Mesenchymal stem cell (in vitro differentiated cells and primary cell): ENCODE data around the gene RBFA.
"Not testable (repeated sequence)": the region's sequence is repeated elsewhere in the genome, so short reads cannot be mapped to it uniquely, and the experiment has no call there.

Source experiments
- DNase-seq: peaks from one replicate; pipeline ENCODE4 v3.0.0-alpha.2; 2013
- H2AFZ ChIP-seq: one replicate; pipeline ENCODE4 v1.6.1; 2013; ENCODE audit warnings: low read depth, mild to moderate bottlenecking, control low read depth, inconsistent platforms, low read length, moderate library complexity
- H2AK5ac ChIP-seq: 2 replicates; pipeline ENCODE4 v1.6.1; 2013; ENCODE audit warnings: low read length, moderate library complexity, mild to moderate bottlenecking, inconsistent platforms; ENCODE audit not compliant: severe bottlenecking
- H2BK120ac ChIP-seq: one replicate; pipeline ENCODE4 v1.6.1; 2013; ENCODE audit warnings: low read depth, mild to moderate bottlenecking, inconsistent platforms, low read length, moderate library complexity
- H2BK12ac ChIP-seq, 2 experiments: one replicate each; pipeline ENCODE4 v1.6.1; 2013; ENCODE audit warnings: inconsistent platforms in 2 of 2, low read length in 2 of 2, mild to moderate bottlenecking in 2 of 2, moderate library complexity in 2 of 2, control low read depth in 1 of 2
- H2BK15ac ChIP-seq: one replicate; pipeline ENCODE4 v1.6.1; 2013; ENCODE audit warnings: mild to moderate bottlenecking, low read depth, inconsistent platforms; ENCODE audit not compliant: poor library complexity, severe bottlenecking
- H2BK5ac ChIP-seq: 2 replicates; pipeline ENCODE4 v1.6.1; 2013; ENCODE audit warnings: low read depth, mild to moderate bottlenecking, low read length, control low read depth, inconsistent platforms; ENCODE audit not compliant: poor library complexity, severe bottlenecking
- H3K14ac ChIP-seq, 2 experiments: one replicate each; pipeline ENCODE4 v1.6.1; 2013; ENCODE audit warnings: inconsistent platforms in 2 of 2, low read length in 2 of 2, control low read depth in 1 of 2, mild to moderate bottlenecking in 1 of 2, moderate library complexity in 1 of 2
- H3K18ac ChIP-seq, 2 experiments: one replicate each; pipeline ENCODE4 v1.6.1; 2013; ENCODE audit warnings: inconsistent platforms in 2 of 2, low read length in 2 of 2, control low read depth in 1 of 2, low read depth in 1 of 2, mild to moderate bottlenecking in 1 of 2
- H3K23ac ChIP-seq, 2 experiments: one replicate each; pipeline ENCODE4 v1.6.1; 2013; ENCODE audit warnings: inconsistent platforms in 2 of 2, low read length in 2 of 2, mild to moderate bottlenecking in 2 of 2, moderate library complexity in 2 of 2, control low read depth in 1 of 2
- H3K27ac ChIP-seq: 2 replicates; pipeline ENCODE4 v1.5.1; 2013; ENCODE audit warnings: mild to moderate bottlenecking, moderate library complexity, low read length, control low read depth, inconsistent platforms; ENCODE audit not compliant: poor library complexity, severe bottlenecking
- H3K27me3 ChIP-seq, 2 experiments: 2 replicates each; pipeline versions ENCODE4 v1.6.1 to v1.7.0; 2013; ENCODE audit warnings: low read length in 2 of 2, mild to moderate bottlenecking in 2 of 2, moderate library complexity in 2 of 2, control low read depth in 1 of 2, inconsistent platforms in 1 of 2; ENCODE audit not compliant: control insufficient read depth in 1 of 2, insufficient read depth in 1 of 2
- H3K36me3 ChIP-seq, 2 experiments: 2 replicates each; pipeline versions ENCODE4 v1.6.1 to v1.7.0; 2013; ENCODE audit warnings: low read length in 2 of 2, control low read depth in 1 of 2, inconsistent platforms in 1 of 2, low read depth in 1 of 2, mild to moderate bottlenecking in 1 of 2; ENCODE audit not compliant: insufficient read depth in 2 of 2, control insufficient read depth in 1 of 2
- H3K4ac ChIP-seq, 2 experiments: one replicate each; pipeline ENCODE4 v1.6.1; 2013; ENCODE audit warnings: inconsistent platforms in 2 of 2, low read length in 2 of 2, mild to moderate bottlenecking in 2 of 2, moderate library complexity in 2 of 2, control low read depth in 1 of 2, low read depth in 1 of 2
- H3K4me1 ChIP-seq: 2 replicates; pipeline ENCODE4 v1.6.1; 2013; ENCODE audit warnings: low read depth, low read length, control low read depth; ENCODE audit not compliant: control insufficient read depth, insufficient read depth
- H3K4me2 ChIP-seq: 2 replicates; pipeline ENCODE4 v1.6.1; 2013; ENCODE audit warnings: low read length, mild to moderate bottlenecking, inconsistent platforms; ENCODE audit not compliant: poor library complexity, severe bottlenecking
- H3K4me3 ChIP-seq, 2 experiments: 2 replicates each; pipeline versions ENCODE4 v1.5.1 to v1.7.0; 2013; ENCODE audit warnings: low read length in 2 of 2, mild to moderate bottlenecking in 2 of 2, control low read depth in 1 of 2, low read depth in 1 of 2; ENCODE audit not compliant: insufficient read depth in 1 of 2
- H3K79me1 ChIP-seq: replicated peaks from 2 replicates; pipeline ENCODE4 v1.6.1; 2013; ENCODE audit warnings: mild to moderate bottlenecking, control low read depth, low read length, inconsistent platforms; ENCODE audit not compliant: poor library complexity, severe bottlenecking
- H3K9ac ChIP-seq: 2 replicates; pipeline ENCODE4 v1.7.0; 2013; ENCODE audit warnings: mild to moderate bottlenecking, low read length, moderate library complexity
- H3K9me3 ChIP-seq: 2 replicates; pipeline ENCODE4 v1.7.0; 2013; ENCODE audit warnings: mild to moderate bottlenecking, low read length; ENCODE audit not compliant: control insufficient read depth
- H4K8ac ChIP-seq: one replicate; pipeline ENCODE4 v1.6.1; 2013; ENCODE audit warnings: inconsistent platforms, mild to moderate bottlenecking, low read length, moderate library complexity
- H4K91ac ChIP-seq: one replicate; pipeline ENCODE4 v1.6.1; 2013; ENCODE audit warnings: mild to moderate bottlenecking, low read length, inconsistent platforms
- WGBS: methylation state at CpG from one replicate; pipeline ENCODE4 v1.1.7; 2013; ENCODE audit warnings: mixed read lengths; 5-methylcytosine and 5-hydroxymethylcytosine counted together

RBFA gene

GRCh38 chr18:79999701-80000100, 34.5 kb upstream of the RBFA start:
- not testable (repeated sequence) for H2BK5ac ChIP-seq, H3K4me2 ChIP-seq, H3K9ac ChIP-seq, H4K8ac ChIP-seq, H2AK5ac ChIP-seq, H3K23ac ChIP-seq, H3K27ac ChIP-seq, H3K14ac ChIP-seq, H3K4ac ChIP-seq, H3K18ac ChIP-seq, DNase-seq, H3K79me1 ChIP-seq, H3K9me3 ChIP-seq, H4K91ac ChIP-seq, H3K4me1 ChIP-seq, H2BK120ac ChIP-seq, H2AFZ ChIP-seq, H2BK12ac ChIP-seq, H2BK15ac ChIP-seq, H3K4me3 ChIP-seq, H3K36me3 ChIP-seq, H3K27me3 ChIP-seq
- 78% methylated on average over 1 of the region's 2 CpGs for WGBS

GRCh38 chr18:80000877-80001276, 33.4 kb upstream of the RBFA start:
- Histone ChIP-seq H3K27me3 (no peaks in the 10 kb centered on the region), H3K4ac (no peak overlapping the region), H3K4me3 (no peak overlapping the region), H2BK120ac (no peak overlapping the region), H4K8ac (no peak overlapping the region), H2BK15ac (no peak overlapping the region), H3K36me3 (no peaks in the 10 kb centered on the region), H3K23ac (no peak overlapping the region), H3K27ac (no peak overlapping the region), H3K4me1 (peaks cover 2% of the 10 kb centered on the region), H3K9ac (no peak overlapping the region), H3K14ac (no peak overlapping the region), H3K9me3 (peaks cover 5% of the 10 kb centered on the region), H2BK5ac (no peak overlapping the region), H2AK5ac (no peak overlapping the region), H2BK12ac (no peak overlapping the region), H2AFZ (no peak overlapping the region), H4K91ac (no peak overlapping the region), H3K18ac (no peak overlapping the region), H3K4me2 (no peak overlapping the region), H3K79me1 (no peaks in the 10 kb centered on the region)
- WGBS, result 78% methylated on average over 3 of the region's 3 CpGs
- no peak for DNase-seq

GRCh38 chr18:80002468-80002867, 31.8 kb upstream of the RBFA start:
- no peak overlapping the region for H3K9ac ChIP-seq
- H2BK12ac ChIP-seq, result no peak overlapping the region
- H3K27me3 ChIP-seq, result no peaks in the 10 kb centered on the region
- H3K9me3 ChIP-seq, result peaks cover 5% of the 10 kb centered on the region
- no peak overlapping the region for H3K23ac ChIP-seq
- no peak overlapping the region for H3K4me2 ChIP-seq
- H2BK15ac ChIP-seq, result no peak overlapping the region
- peaks cover 2% of the 10 kb centered on the region for H3K4me1 ChIP-seq
- no peak overlapping the region for H3K14ac ChIP-seq
- H3K27ac ChIP-seq, result no peak overlapping the region
- no peak overlapping the region for H3K4me3 ChIP-seq
- H2AK5ac ChIP-seq, result no peak overlapping the region
- no peak overlapping the region for H4K8ac ChIP-seq
- H3K36me3 ChIP-seq, result no peaks in the 10 kb centered on the region
- WGBS, result 88% methylated on average over 5 of the region's 5 CpGs
- no peak overlapping the region for H2BK120ac ChIP-seq
- no peaks in the 10 kb centered on the region for H3K79me1 ChIP-seq
- no peak overlapping the region for H2AFZ ChIP-seq
- no peak overlapping the region for H3K18ac ChIP-seq
- DNase-seq, result no peak
- H3K4ac ChIP-seq, result no peak overlapping the region
- no peak overlapping the region for H2BK5ac ChIP-seq
- no peak overlapping the region for H4K91ac ChIP-seq

GRCh38 chr18:80004600-80005342, 29.5 kb upstream of the RBFA start:
- H3K27ac ChIP-seq, result no peak overlapping the region
- H4K8ac ChIP-seq, result no peak overlapping the region
- H2BK120ac ChIP-seq, result no peak overlapping the region
- no peak overlapping the region for H2AFZ ChIP-seq
- H3K36me3 ChIP-seq, result no peaks in the 10 kb centered on the region
- WGBS, result 83% methylated on average over 12 of the region's 12 CpGs
- H3K4me1 ChIP-seq, result peaks cover 2% of the 10 kb centered on the region
- DNase-seq, result no peak
- no peak overlapping the region for H2BK12ac ChIP-seq
- H2BK15ac ChIP-seq, result no peak overlapping the region
- H3K9me3 ChIP-seq, result peaks cover 5% of the 10 kb centered on the region
- H3K23ac ChIP-seq, result no peak overlapping the region
- no peak overlapping the region for H3K4ac ChIP-seq
- H3K27me3 ChIP-seq, result no peaks in the 10 kb centered on the region
- H3K4me2 ChIP-seq, result no peak overlapping the region
- no peak overlapping the region for H3K4me3 ChIP-seq
- no peak overlapping the region for H2BK5ac ChIP-seq
- H2AK5ac ChIP-seq, result no peak overlapping the region
- H3K79me1 ChIP-seq, result no peaks in the 10 kb centered on the region
- H3K18ac ChIP-seq, result no peak overlapping the region
- H3K14ac ChIP-seq, result no peak overlapping the region
- no peak overlapping the region for H4K91ac ChIP-seq
- no peak overlapping the region for H3K9ac ChIP-seq
